Esophagus squamous epithelium (tissue), 4 donors: ENCODE measurements around the gene TMEM248.

Experiments
- POLR2A ChIP-seq, 4 donors: fragments of 450-650 bp; IDR thresholded peaks; one replicate each; pipeline ENCODE4 v1.6.1; 2017; ENCODE audit warnings: antibody characterized with exemption in 4 of 4, mild to moderate bottlenecking in 4 of 4, moderate library complexity in 3 of 4
- TF ChIP-seq, protein P1 (sequence below), 6 experiments: fragments of 450-650 bp in 4 of 6; fragments of 200-600 bp in 2 of 6; sonication (generic) in 2 of 6; IDR thresholded peaks; one replicate each; pipeline ENCODE4 v1.5.1; 2016 to 2019; ENCODE audit warnings: antibody characterized with exemption in 6 of 6, mild to moderate bottlenecking in 4 of 6, moderate library complexity in 4 of 6

GRCh38 chr7:66899552-66900280, 21.3 kb upstream of the TMEM248 start:
- TF ChIP-seq, protein P1, sequence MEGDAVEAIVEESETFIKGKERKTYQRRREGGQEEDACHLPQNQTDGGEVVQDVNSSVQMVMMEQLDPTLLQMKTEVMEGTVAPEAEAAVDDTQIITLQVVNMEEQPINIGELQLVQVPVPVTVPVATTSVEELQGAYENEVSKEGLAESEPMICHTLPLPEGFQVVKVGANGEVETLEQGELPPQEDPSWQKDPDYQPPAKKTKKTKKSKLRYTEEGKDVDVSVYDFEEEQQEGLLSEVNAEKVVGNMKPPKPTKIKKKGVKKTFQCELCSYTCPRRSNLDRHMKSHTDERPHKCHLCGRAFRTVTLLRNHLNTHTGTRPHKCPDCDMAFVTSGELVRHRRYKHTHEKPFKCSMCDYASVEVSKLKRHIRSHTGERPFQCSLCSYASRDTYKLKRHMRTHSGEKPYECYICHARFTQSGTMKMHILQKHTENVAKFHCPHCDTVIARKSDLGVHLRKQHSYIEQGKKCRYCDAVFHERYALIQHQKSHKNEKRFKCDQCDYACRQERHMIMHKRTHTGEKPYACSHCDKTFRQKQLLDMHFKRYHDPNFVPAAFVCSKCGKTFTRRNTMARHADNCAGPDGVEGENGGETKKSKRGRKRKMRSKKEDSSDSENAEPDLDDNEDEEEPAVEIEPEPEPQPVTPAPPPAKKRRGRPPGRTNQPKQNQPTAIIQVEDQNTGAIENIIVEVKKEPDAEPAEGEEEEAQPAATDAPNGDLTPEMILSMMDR (IDR thresholded peaks at IDR 0.05): no peak
- no peak for TF ChIP-seq POLR2A (IDR thresholded peaks at IDR 0.05)
